Measurements from ENCODE around the gene KAZN. TPM values are rescaled to one million over a fixed set of nuclear protein-coding genes. Genes with fewer than 3 reads are reported as not detected.

KAZN gene
- total and polyA plus RNA-seq, 2 of the 8 experiments (the other 6 are each of a cell fraction or from before 2014, with no cell fraction given), result 3.7 to 11.8 TPM

DNA sequence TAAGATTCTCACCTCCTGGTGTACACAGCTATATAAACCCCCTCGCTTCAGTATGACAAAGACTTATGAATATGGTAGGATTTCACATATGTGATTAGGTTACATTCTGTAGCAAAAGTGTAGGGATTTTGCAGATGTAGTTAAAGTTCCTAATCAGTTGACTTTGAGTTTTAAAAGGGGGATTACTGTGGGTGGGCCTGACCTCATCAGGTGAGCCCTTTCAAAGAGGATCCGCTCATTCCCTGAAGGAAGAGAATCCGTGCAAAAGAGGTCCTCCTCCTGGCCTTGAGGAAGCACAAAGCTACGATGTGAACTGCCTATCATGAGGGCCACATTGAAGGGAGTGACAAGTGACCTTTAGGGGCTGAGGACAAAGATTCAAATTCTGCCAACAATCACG, 30.6 kb upstream of the KAZN start:
- Histone ChIP-seq H3K4ac (replicated peaks; ENCODE audit: insufficient read length, low read depth, low read length) (no peak overlapping the region), H3K18ac (ENCODE audit: extremely low read depth, low read length) (no peak overlapping the region), H3K9ac (replicated peaks in 1 of 4; ENCODE audit: extremely low read depth in 1 of 4, low read depth in 3 of 4, low read length in 3 of 4) (no peak overlapping the region), H4K8ac (ENCODE audit: extremely low read depth, insufficient read depth, low read length) (no peak overlapping the region), H3K14ac (ENCODE audit: insufficient read length) (no peak overlapping the region), H3K79me1 (ENCODE audit: low read depth, low read length) (no peaks in the 10 kb centered on the region), H3K27me3 (replicated peaks in 1 of 4; ENCODE audit: control insufficient read depth in 3 of 4, extremely low read depth in 1 of 4, insufficient read depth in 3 of 4, low read length in 3 of 4) (no peaks in the 10 kb centered on the region), H3K79me2 (ENCODE audit: control insufficient read depth in 1 of 2, insufficient read depth in 2 of 2, low read length in 2 of 2) (no peaks in the 10 kb centered on the region), H3K4me3 (ENCODE audit: extremely low read depth in 1 of 4, insufficient read depth in 2 of 4, low read depth in 3 of 4, low read length in 4 of 4) (no peak overlapping the region), H3K4me1 (replicated peaks in 1 of 4; ENCODE audit: control insufficient read depth in 3 of 4, insufficient read depth in 4 of 4, low read length in 3 of 4) (peaks cover 0 to 4% (median 0%) of the 10 kb centered on the region in 4 experiments; a peak in 2 of 7 replicates), H3K4me2 (ENCODE audit: insufficient read depth in 1 of 2, low read depth in 2 of 2, low read length in 2 of 2) (no peak overlapping the region), H2BK15ac (ENCODE audit: low read length) (no peak overlapping the region), H2BK120ac (replicated peaks; ENCODE audit: low read depth, low read length) (no peak overlapping the region), H4K20me1 (replicated peaks in 1 of 2; ENCODE audit: control insufficient read depth in 1 of 2, insufficient read depth in 2 of 2, low read length in 2 of 2) (no peaks in the 10 kb centered on the region), H2BK20ac (ENCODE audit: low read length) (no peak overlapping the region), H4K91ac (replicated peaks; ENCODE audit: insufficient read length, low read length) (no peak overlapping the region), H3K23me2 (ENCODE audit: low read depth, low read length) (no peaks in the 10 kb centered on the region), H4K5ac (ENCODE audit: insufficient read length, low read depth, low read length) (no peak overlapping the region), H2AFZ (ENCODE audit: low read length) (no peak overlapping the region), H2BK5ac (ENCODE audit: low read depth, low read length) (no peak overlapping the region), H3K56ac (replicated peaks; ENCODE audit: insufficient read length, low read depth, low read length) (no peak overlapping the region), H3K9me3 (ENCODE audit: insufficient read depth in 2 of 2, low read depth in 1 of 2, low read length in 1 of 2) (no peaks in the 10 kb centered on the region), H3K36me3 (ENCODE audit: control insufficient read depth in 2 of 4, insufficient read depth in 4 of 4, low read length in 3 of 4) (no peaks in the 10 kb centered on the region), H2AK5ac (ENCODE audit: low read depth, low read length) (no peak overlapping the region), H3K27ac (ENCODE audit: low read depth, low read length) (no peak overlapping the region), H3K23ac (ENCODE audit: insufficient read length) (no peak overlapping the region), H2BK12ac (ENCODE audit: low read depth, low read length) (no peak overlapping the region)
- no peak for FAIRE-seq
- ChIA-PET POLR2A (ENCODE audit: partially characterized antibody) (interaction anchor here (1.0 kb wide), 1 partner anchor 12 kb away, joined by 3 read pairs; no protein-coding TSS in a partner anchor), CTCF (ENCODE audit: partially characterized antibody) (interaction anchor here (0.8 to 2.6 kb wide), 10 partner anchors 9 to 479 kb away, joined by 3 to 7 read pairs (median 3); no protein-coding TSS in a partner anchor)
- TF ChIP-seq FOSL1 (IDR thresholded peaks at IDR 0.05; ENCODE audit: insufficient read depth, low read depth, low read length) (no peak), JUN (IDR thresholded peaks at IDR 0.05; ENCODE audit: low read depth, low read length) (no peak), KDM1A (IDR thresholded peaks at IDR 0.05; ENCODE audit: borderline replicate concordance, low read length) (peak; percentile 40; the same call in 1 of the 2 replicates)
- DNase-seq (ENCODE audit: low read depth in 1 of 2, low spot score in 2 of 2), result no peak
- WGBS, 2 experiments (ENCODE audit: extremely low coverage in 1 of 2, insufficient coverage in 1 of 2, insufficient read length in 1 of 2, insufficient replicate concordance in 2 of 2, low coverage in 1 of 2, low lambda C conversion rate in 2 of 2, missing lambda C conversion rate in 1 of 2), result 91% methylated on average over 5 of the region's 5 CpGs; no CpG with 5 or more reads in 1 of the 2 experiments
